ENCODE results near the gene KIZ.

Gene KIZ

GRCh38 chr20:21155268-21155667 is 29.4 kb downstream of the KIZ start:
- TF ChIP-seq POLR2AphosphoS5 (IDR thresholded peaks at IDR 0.05; ENCODE audit: low read depth, low read length) (no peak), SIN3A (IDR thresholded peaks at IDR 0.05; ENCODE audit: borderline replicate concordance, insufficient read depth, low read length) (no peak), FOXP2 (optimal IDR thresholded peaks at IDR 0.05; ENCODE audit: borderline replicate concordance, extremely low read depth, extremely low read length, insufficient read depth) (no peak), REST (IDR thresholded peaks at IDR 0.05; ENCODE audit: insufficient read depth in 1 of 2, low read depth in 2 of 2, low read length in 2 of 2) (no peak), TAF1 (IDR thresholded peaks at IDR 0.05; ENCODE audit: borderline replicate concordance, insufficient read depth, low read length) (no peak)

- no peak for TF ChIP-seq REST (IDR thresholded peaks at IDR 0.05; ENCODE audit: insufficient read depth in 1 of 2, low read depth in 2 of 2, low read length in 2 of 2)
- TF ChIP-seq TAF1 (IDR thresholded peaks at IDR 0.05; ENCODE audit: borderline replicate concordance, insufficient read depth, low read length) = no peak
- TF ChIP-seq POLR2AphosphoS5 (IDR thresholded peaks at IDR 0.05; ENCODE audit: low read depth, low read length) = no peak
- TF ChIP-seq FOXP2 (optimal IDR thresholded peaks at IDR 0.05; ENCODE audit: borderline replicate concordance, extremely low read depth, extremely low read length, insufficient read depth) = no peak
- no peak for TF ChIP-seq SIN3A (IDR thresholded peaks at IDR 0.05; ENCODE audit: borderline replicate concordance, insufficient read depth, low read length)
Observed at GRCh38 chr20:21156266-21156665, 30.4 kb downstream of the KIZ start.

- TF ChIP-seq REST (IDR thresholded peaks at IDR 0.05; ENCODE audit: insufficient read depth in 1 of 2, low read depth in 2 of 2, low read length in 2 of 2) (no peak), POLR2AphosphoS5 (IDR thresholded peaks at IDR 0.05; ENCODE audit: low read depth, low read length) (no peak), TAF1 (IDR thresholded peaks at IDR 0.05; ENCODE audit: borderline replicate concordance, insufficient read depth, low read length) (no peak), SIN3A (IDR thresholded peaks at IDR 0.05; ENCODE audit: borderline replicate concordance, insufficient read depth, low read length) (no peak), FOXP2 (optimal IDR thresholded peaks at IDR 0.05; ENCODE audit: borderline replicate concordance, extremely low read depth, extremely low read length, insufficient read depth) (no peak)
Observed at GRCh38 chr20:21157006-21157405, 31.1 kb downstream of the KIZ start.

- TF ChIP-seq TAF1 (IDR thresholded peaks at IDR 0.05; ENCODE audit: borderline replicate concordance, insufficient read depth, low read length) = no peak
Observed at GRCh38 chr20:21159658-21160380, 33.9 kb downstream of the KIZ start.

DNA sequence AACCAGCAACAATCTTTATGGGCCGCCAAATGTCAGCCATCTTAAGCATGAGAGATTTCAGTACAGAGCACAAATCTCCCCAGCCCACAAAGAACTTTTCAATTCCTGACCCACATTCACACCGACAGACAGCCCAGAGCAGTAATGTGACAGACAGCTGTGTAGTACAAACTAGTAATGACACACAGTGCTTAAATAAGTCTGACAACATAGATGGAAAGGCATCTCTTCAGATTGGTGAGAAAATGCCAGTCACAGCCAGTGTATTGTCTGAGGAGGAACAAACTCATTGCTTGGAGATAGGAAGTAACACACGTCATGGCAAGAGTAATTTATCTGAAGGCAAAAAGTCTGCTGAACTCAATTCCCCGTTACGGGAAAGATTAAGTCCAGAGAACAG is 36.0 kb downstream of the KIZ start:
- TF ChIP-seq POLR2AphosphoS5 (IDR thresholded peaks at IDR 0.05; ENCODE audit: low read depth, low read length) = no peak
- no peak for TF ChIP-seq REST (IDR thresholded peaks at IDR 0.05; ENCODE audit: insufficient read depth in 1 of 2, low read depth in 2 of 2, low read length in 2 of 2)
- TF ChIP-seq TAF1 (IDR thresholded peaks at IDR 0.05; ENCODE audit: borderline replicate concordance, insufficient read depth, low read length) = no peak
- no peak for TF ChIP-seq FOXP2 (optimal IDR thresholded peaks at IDR 0.05; ENCODE audit: borderline replicate concordance, extremely low read depth, extremely low read length, insufficient read depth)
- TF ChIP-seq SIN3A (IDR thresholded peaks at IDR 0.05; ENCODE audit: borderline replicate concordance, insufficient read depth, low read length) = no peak

Data from PFSK-1 (cell line).